Right lung (tissue), 10 donors: Measurements from ENCODE around the gene ARHGAP31. TPM values are rescaled to one million over a fixed set of nuclear protein-coding genes. Genes with fewer than 3 reads are reported as not detected.
A peak's percentile ranks its signal among the peaks of the same experiment; 100 is the strongest.
"Not testable (repeated sequence)": the region's sequence is repeated elsewhere in the genome, so short reads cannot be mapped to it uniquely, and the experiment has no call there.

Source experiments
- DNase-seq, 2 donors: peaks; one replicate each; pipeline ENCODE4 v3.0.0-alpha.2; 2013
- long read RNA-seq, 8 donors: transcript quantifications; one replicate each; lab custom pipeline, GENCODE V29; 2026
- polyA plus RNA-seq, 5 donors: library from polyadenylated mRNA; unstranded; fragments of 120-200 nt; gene quantifications; one replicate each; pipeline versions ENCODE4 v1.2.1 to v1.2.3, GENCODE V29; 2013; ENCODE audit warnings: inconsistent platforms in 1 of 5, low replicate concordance in 1 of 5; ENCODE audit not compliant: insufficient read length in 5 of 5, insufficient read depth in 1 of 5

Gene ARHGAP31
- polyA plus RNA-seq = 10 to 100 TPM; 29.0 to 42.9 (median 32.8) TPM
- long read RNA-seq, donor 1, full-length matches to known transcripts = 6 of 47 reads
- long read RNA-seq, donor 1, partial matches to known transcripts = 41 of 47 reads
- long read RNA-seq, donor 1, other reads (novel, unspliced or antisense) = 0 of 47 reads
- long read RNA-seq, donor 2, full-length matches to known transcripts = 2 of 2 reads
- long read RNA-seq, donor 2, partial matches to known transcripts = 0 of 2 reads
- long read RNA-seq, donor 2, other reads (novel, unspliced or antisense) = 0 of 2 reads
- long read RNA-seq, donor 3, full-length matches to known transcripts = 1 of 13 reads
- long read RNA-seq, donor 3, partial matches to known transcripts = 12 of 13 reads
- long read RNA-seq, donor 3, other reads (novel, unspliced or antisense) = 0 of 13 reads
- long read RNA-seq, donor 4, full-length matches to known transcripts = 1 of 13 reads
- long read RNA-seq, donor 4, partial matches to known transcripts = 12 of 13 reads
- long read RNA-seq, donor 4, other reads (novel, unspliced or antisense) = 0 of 13 reads
- long read RNA-seq, donor 5, partial matches to known transcripts = 6 of 6 reads
- long read RNA-seq, donor 5, other reads (novel, unspliced or antisense) = 0 of 6 reads
- long read RNA-seq, donor 6, full-length matches to known transcripts = 5 of 47 reads
- long read RNA-seq, donor 6, partial matches to known transcripts = 37 of 47 reads
- long read RNA-seq, donor 6, other reads (novel, unspliced or antisense) = 5 of 47 reads
- long read RNA-seq, donor 7, full-length matches to known transcripts = 9 of 31 reads
- long read RNA-seq, donor 7, partial matches to known transcripts = 22 of 31 reads
- long read RNA-seq, donor 7, other reads (novel, unspliced or antisense) = 0 of 31 reads
- long read RNA-seq, donor 8, full-length matches to known transcripts = 2 of 2 reads
- long read RNA-seq, donor 8, partial matches to known transcripts = 0 of 2 reads
- long read RNA-seq, donor 8, other reads (novel, unspliced or antisense) = 0 of 2 reads

DNA sequence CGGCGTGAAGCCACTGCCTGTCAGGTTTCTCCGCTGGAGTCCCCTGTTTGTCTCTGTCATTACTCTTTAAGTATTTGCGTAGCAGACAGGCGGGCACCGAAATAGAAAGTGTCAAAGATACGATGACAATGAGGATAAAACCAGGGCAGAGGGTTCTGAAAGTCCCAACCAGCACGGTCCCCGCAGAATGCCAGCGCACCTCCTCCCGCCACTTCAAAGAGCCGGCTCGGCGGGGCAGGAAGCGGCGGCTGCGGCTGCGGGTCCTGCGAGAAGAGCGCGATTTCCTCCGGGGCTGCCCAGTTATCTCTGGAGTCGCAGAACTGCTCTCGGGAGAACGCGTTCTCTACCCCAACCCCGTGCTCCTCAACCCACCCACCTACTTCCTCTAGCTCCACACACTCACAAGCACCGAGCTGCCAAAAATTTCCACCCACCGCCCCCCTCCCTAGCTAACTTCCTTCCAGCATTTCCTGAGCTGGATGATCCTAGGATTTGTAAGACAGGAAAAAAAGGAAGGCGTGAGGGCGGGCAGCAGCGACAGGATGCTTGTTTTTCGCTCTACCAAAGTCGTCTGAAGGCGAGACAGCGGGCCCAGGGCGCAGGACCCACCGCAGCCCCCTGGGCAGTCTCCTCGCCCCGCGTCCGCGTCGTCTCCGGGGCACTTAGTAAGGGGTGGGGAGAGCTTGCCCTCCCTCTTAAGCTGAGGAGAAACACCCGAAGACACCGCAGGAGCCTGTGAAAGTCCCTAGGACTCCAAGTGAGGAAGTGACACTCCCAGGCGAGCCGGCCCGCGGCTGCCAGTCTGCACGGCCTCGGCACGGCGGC lies at the start of gene ARHGAP31:
Gene ARHGAP31, plus strand, starts transcription at position 513 of the 825 bp plus-strand sequence. CDS start 522 bp downstream, outside the sequence.
- peak; percentile 78 to 81 for DNase-seq

DNA sequence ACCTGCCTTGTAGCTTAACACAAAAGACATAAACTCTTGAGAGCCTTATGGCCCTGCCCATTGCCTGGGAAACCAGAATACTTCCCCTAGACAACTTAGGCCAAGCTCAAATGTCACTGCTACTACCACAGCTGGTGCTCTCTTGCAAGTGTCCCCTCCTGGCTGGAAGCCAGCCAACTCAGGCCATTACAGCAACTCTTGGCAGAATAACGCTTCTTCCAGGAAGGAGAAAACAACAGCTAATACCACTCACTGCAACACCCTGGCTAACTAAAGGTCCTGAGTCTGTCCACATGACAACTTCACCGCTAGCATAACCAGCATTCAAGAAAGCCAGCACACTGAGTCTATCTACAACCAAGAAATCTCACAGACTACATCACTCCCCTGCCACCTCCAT lies 48.4 kb upstream of the ARHGAP31 start:
- DNase-seq = peak in 1 of 2 donors; percentile 32

DNA sequence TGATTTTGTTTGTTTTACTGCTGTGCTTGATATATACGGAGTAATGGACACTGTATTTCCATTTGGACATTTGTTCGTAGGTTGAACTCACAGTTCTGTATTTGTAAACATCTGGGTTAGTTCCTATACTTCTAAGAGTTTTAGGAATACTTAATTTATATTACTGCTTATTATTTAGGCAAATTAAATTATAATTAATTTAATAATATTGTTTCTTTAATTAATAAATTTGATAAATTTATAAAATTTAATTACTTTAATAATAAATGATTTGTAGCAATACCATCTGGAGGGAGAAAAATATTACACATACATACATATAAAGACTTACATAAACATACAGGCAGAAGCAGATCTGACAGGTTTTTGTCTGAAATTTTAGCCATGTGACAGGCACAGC lies 39.0 kb upstream of the ARHGAP31 start:
- DNase-seq = no peak

DNA sequence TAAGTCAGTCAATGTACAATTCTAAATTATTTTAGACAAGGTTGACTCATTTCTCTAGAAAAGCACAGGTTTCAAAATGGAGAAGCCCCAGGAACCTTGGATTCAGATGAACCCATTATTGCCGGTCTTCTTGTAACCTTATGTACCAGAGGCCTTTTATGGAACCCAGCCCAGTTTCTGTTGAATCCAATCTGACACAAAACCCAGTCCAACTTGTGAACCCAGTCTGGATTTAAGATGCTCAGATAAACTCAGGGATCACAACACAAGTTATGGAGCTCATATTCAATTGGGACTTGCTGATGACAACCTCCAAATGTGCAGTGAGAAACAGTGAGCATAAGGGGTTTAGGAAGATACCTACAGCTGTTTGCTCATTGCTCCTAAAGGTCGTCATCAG lies 37.1 kb upstream of the ARHGAP31 start:
- DNase-seq = no peak

DNA sequence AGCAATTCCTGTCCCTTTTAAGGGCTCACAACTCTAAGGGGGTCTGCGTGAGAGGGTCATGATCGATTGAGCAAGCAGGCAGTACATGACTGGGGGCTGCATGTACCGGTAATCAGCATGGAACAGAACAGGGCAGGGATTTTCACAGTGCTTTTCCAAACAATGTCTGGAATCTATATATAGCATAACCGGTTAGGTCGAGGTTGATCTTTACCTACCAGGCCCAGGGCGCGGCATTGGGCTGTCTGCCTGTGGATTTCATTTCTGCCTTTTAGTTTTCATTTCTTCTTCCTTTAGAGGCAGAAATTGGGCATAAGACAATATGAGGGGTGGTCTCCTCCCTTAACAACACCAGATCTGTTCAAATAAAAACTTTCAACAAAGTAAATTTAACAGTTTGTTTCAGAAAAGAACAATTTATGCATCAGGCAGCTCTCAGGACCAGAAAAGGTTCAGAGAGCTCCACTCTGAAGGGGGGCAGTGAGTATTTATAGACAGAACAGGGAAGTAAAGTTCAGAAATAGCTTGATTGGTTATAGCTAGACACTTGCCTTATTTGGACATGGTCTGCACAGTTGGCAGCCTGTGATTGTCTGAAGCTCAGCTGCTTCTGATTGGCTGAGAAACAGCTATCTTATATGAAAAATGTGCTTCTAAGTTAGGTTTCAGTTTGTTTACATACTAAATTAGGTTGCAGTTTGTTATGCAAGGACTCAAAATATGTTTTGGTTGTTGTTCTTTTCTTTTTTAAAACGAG lies 36.4 kb upstream of the ARHGAP31 start:
- DNase-seq = peak in 1 of 2 donors; percentile 41

DNA sequence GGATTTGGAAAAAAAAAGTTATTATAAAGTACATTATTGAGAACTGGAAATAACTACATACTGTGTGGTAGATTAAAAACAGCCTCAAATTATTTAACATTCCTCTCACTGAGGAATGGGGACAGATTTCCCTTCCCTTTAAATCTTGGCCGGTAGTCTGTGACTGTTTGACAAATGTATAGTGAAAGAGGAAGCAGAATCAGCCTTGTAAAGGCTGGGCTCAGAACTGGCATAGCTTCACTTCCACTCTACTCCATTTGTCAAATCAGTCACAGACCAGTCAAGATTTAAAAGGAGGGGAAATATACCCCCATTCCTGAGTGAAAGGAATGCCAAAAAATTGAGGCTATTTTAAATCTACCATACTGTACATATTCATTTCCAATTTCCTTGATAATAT lies 35.3 kb upstream of the ARHGAP31 start:
- no peak for DNase-seq

DNA sequence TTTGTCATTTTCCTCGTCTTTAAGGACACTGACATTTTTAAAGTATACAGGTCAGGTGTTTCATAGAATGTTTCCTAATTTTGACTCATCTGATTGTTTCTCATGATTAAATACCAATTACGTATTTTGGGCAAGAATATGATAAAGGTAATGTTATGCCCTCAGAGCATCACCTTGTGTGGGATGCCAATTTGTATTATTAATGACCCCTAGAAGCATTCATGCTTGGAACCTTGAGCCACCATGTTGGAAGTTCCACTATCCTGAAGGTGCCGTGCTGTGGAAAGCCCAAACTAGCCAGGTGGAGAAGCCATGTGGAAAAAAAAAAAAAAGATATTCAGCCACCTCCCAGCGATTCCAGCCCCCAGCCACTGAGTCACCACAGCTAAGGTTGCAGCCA lies 34.4 kb upstream of the ARHGAP31 start:
- no peak for DNase-seq

GRCh38 chr3:119261055-119261454 lies 33.1 kb upstream of the ARHGAP31 start:
- DNase-seq = no peak

- not testable (repeated sequence) for DNase-seq
Observed at GRCh38 chr3:119270212-119270611, 24.0 kb upstream of the ARHGAP31 start.

- DNase-seq = no peak
Observed at GRCh38 chr3:119276680-119277079, 17.5 kb upstream of the ARHGAP31 start.

- DNase-seq = no peak
Observed at GRCh38 chr3:119279101-119279554, 15.1 kb upstream of the ARHGAP31 start.

DNA sequence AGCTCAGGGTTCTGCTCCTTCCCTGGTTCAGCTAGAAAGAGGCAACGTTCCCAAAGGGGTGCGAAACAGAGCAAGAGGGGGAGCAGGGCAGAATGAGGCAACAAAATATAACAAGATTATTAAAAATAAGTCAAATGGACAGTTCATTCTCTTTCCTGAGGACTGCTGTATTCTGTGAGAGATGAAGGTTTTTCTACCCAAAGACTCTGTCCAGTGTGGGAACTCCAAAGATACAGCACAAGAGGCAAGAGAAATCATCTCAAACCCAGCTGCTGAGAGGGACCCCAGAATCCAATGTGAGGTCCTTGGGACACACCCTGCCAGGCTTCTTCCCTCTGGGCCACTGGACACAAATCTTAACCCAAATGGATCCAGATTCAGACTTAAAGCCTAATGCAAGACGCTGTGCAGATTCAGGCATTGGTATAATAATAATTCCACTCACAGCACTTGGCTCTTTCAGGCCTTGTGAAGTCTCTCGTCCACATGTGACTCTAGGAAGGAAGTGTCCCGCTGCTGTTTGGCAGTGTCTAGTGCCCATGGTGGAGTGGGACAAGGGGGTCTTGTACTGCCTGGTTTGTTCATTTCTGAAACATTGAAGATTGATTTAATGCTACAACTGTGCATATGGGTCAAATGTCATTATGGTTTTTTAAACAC lies 14.5 kb upstream of the ARHGAP31 start:
- no peak for DNase-seq

GRCh38 chr3:119288669-119289403 lies 5.3 kb upstream of the ARHGAP31 start:
- DNase-seq = no peak

- DNase-seq = no peak
Observed at GRCh38 chr3:119289404-119289770, 4.8 kb upstream of the ARHGAP31 start.

DNA sequence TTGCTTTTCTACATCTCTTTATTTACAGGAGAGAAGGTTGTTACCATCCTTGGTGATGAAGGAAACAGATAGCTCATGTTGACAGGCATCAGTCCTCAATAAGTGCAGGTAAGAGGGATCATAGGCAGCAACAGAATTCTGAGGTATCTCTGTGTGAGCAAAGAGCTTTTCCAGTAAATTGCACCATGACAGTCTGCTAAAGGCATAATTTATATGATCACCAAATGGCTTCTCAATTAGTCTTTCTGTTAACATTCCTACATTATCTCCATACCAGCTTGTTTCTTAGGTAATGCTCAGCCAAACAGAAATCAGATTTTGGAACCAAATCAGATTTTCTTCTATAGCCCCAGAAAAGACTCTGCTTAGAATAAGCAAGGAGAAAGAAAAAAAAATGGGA lies 3.6 kb upstream of the ARHGAP31 start:
- DNase-seq = no peak

- DNase-seq = no peak
Observed at GRCh38 chr3:119291062-119291700, 3.0 kb upstream of the ARHGAP31 start.

- no peak for DNase-seq
Observed at GRCh38 chr3:119292666-119293065, 1.5 kb upstream of the ARHGAP31 start.

- no peak for DNase-seq
Observed at GRCh38 chr3:119293105-119293870, 895 bp upstream of the ARHGAP31 start.
